Activated CD8-positive, alpha-beta memory T cell treated with anti-CD3 and anti-CD28 coated beads, Interleukin-2, amount 50 U/mL, for 4 hours (primary cell): ENCODE results near the gene ADAM29.
"Not testable (repeated sequence)": the region's sequence is repeated elsewhere in the genome, so short reads cannot be mapped to it uniquely, and the experiment has no call there.

Experiments
- DNase-seq: peaks from one replicate; pipeline ENCODE4 v3.0.0-alpha.2; 2020

The ADAM29 gene

GRCh38 chr4:174918058-174918457 lies at the start of gene ADAM29:
ADAM29 (plus strand) TSS chr4:174918358; CDS start chr4:174975526, 57,168 bp downstream.
- DNase-seq: no peak

GRCh38 chr4:174869339-174869738 lies 48.8 kb upstream of the ADAM29 start:
- no peak for DNase-seq

- no peak for DNase-seq
Observed at GRCh38 chr4:174870311-174870710, 47.8 kb upstream of the ADAM29 start.

GRCh38 chr4:174871407-174871806 lies 46.8 kb upstream of the ADAM29 start:
- DNase-seq: no peak

- DNase-seq: not testable (repeated sequence)
Observed at GRCh38 chr4:174873146-174873545, 45.0 kb upstream of the ADAM29 start.

- DNase-seq: no peak
Observed at GRCh38 chr4:174873931-174874330, 44.2 kb upstream of the ADAM29 start.

GRCh38 chr4:174874898-174875297 lies 43.3 kb upstream of the ADAM29 start:
- no peak for DNase-seq

- DNase-seq: no peak
Observed at GRCh38 chr4:174880001-174880400, 38.2 kb upstream of the ADAM29 start.

- no peak for DNase-seq
Observed at GRCh38 chr4:174882317-174882992, 35.7 kb upstream of the ADAM29 start.

- no peak for DNase-seq
Observed at GRCh38 chr4:174907508-174907907, 10.7 kb upstream of the ADAM29 start.

- DNase-seq: no peak
Observed at GRCh38 chr4:174910271-174910670, 7.9 kb upstream of the ADAM29 start.

- no peak for DNase-seq
Observed at GRCh38 chr4:174912919-174913543, 5.1 kb upstream of the ADAM29 start.

- DNase-seq: no peak
Observed at GRCh38 chr4:174919886-174920423, 1.8 kb downstream of the ADAM29 start.

GRCh38 chr4:174926958-174927357 lies 8.8 kb downstream of the ADAM29 start:
- DNase-seq: no peak

GRCh38 chr4:174928174-174928573 lies 10.0 kb downstream of the ADAM29 start:
- no peak for DNase-seq

GRCh38 chr4:174928575-174929253 lies 10.6 kb downstream of the ADAM29 start:
- DNase-seq: no peak

- no peak for DNase-seq
Observed at GRCh38 chr4:174929346-174929745, 11.2 kb downstream of the ADAM29 start.

- DNase-seq: no peak
Observed at GRCh38 chr4:174930895-174931294, 12.7 kb downstream of the ADAM29 start.

- no peak for DNase-seq
Observed at GRCh38 chr4:174933083-174933482, 14.9 kb downstream of the ADAM29 start.

GRCh38 chr4:174934360-174934759 lies 16.2 kb downstream of the ADAM29 start:
- DNase-seq: no peak

GRCh38 chr4:174935607-174936006 lies 17.4 kb downstream of the ADAM29 start:
- DNase-seq: no peak

GRCh38 chr4:174940002-174940401 lies 21.8 kb downstream of the ADAM29 start:
- no peak for DNase-seq

GRCh38 chr4:174946246-174946645 lies 28.1 kb downstream of the ADAM29 start:
- DNase-seq: no peak

GRCh38 chr4:174948826-174949225 lies 30.7 kb downstream of the ADAM29 start:
- DNase-seq: no peak
